CD14-positive monocyte (primary cell): Measurements from ENCODE around the gene SLC13A3. TPM values are rescaled to one million over a fixed set of nuclear protein-coding genes. Genes with fewer than 3 reads are reported as not detected.
"Not testable (repeated sequence)": the region's sequence is repeated elsewhere in the genome, so short reads cannot be mapped to it uniquely, and the experiment has no call there.

ENCODE experiments used
- DNase-seq, 3 donors: peaks; one replicate each; pipeline ENCODE4 v3.0.0-alpha.2; 2011 to 2022
- H2AFZ ChIP-seq: 2 replicates; pipeline ENCODE4 v1.6.0; 2012; ENCODE audit warnings: mild to moderate bottlenecking, low read depth, low read length, inconsistent platforms; ENCODE audit not compliant: insufficient read depth, poor library complexity, severe bottlenecking
- H3K27ac ChIP-seq, 2 donors: 1 replicate in 1 of 2; 2 replicates in 1 of 2; pipeline ENCODE4 v1.5.1; 2012 to 2013; ENCODE audit warnings: low read length in 2 of 2, control low read depth in 1 of 2, inconsistent platforms in 1 of 2, low read depth in 1 of 2, mild to moderate bottlenecking in 1 of 2
- H3K27me3 ChIP-seq, 2 donors: one replicate each; pipeline versions ENCODE4 v1.6.0 to v1.6.1; 2011 to 2013; ENCODE audit warnings: low read length in 2 of 2; ENCODE audit not compliant: control insufficient read depth in 2 of 2, insufficient read depth in 2 of 2
- H3K36me3 ChIP-seq, 2 donors: replicated peaks in 1 of 2; 1 replicate in 1 of 2; 2 replicates in 1 of 2; pipeline versions ENCODE4 v1.5.1 to v1.6.1; 2012 to 2013; ENCODE audit warnings: low read length in 2 of 2, control low read depth in 1 of 2, inconsistent platforms in 1 of 2, mild to moderate bottlenecking in 1 of 2; ENCODE audit not compliant: insufficient read depth in 2 of 2, control insufficient read depth in 1 of 2
- H3K4me1 ChIP-seq, 2 donors: 1 replicate in 1 of 2; 2 replicates in 1 of 2; pipeline versions ENCODE4 v1.5.1 to v1.6.1; 2012 to 2013; ENCODE audit warnings: low read length in 2 of 2, control low read depth in 1 of 2, inconsistent platforms in 1 of 2, mild to moderate bottlenecking in 1 of 2, moderate library complexity in 1 of 2; ENCODE audit not compliant: insufficient read depth in 2 of 2, control insufficient read depth in 1 of 2
- H3K4me2 ChIP-seq: replicated peaks from 2 replicates; pipeline ENCODE3; 2012; ENCODE audit warnings: low read length, moderate library complexity, mild to moderate bottlenecking; ENCODE audit not compliant: poor library complexity, severe bottlenecking; ENCODE audit errors: extremely low read depth
- H3K4me3 ChIP-seq, 3 experiments: fragments of 200-600 bp in 1 of 3; sonication (generic) in 1 of 3; replicated peaks in 1 of 3; 1 replicate in 2 of 3; 2 replicates in 1 of 3; pipeline ENCODE4 v1.5.1; 2011 to 2013; ENCODE audit warnings: low read length in 3 of 3, mild to moderate bottlenecking in 3 of 3, control low read depth in 2 of 3, low read depth in 2 of 3, inconsistent platforms in 1 of 3, moderate library complexity in 1 of 3
- H3K79me2 ChIP-seq: 2 replicates; pipeline ENCODE4 v1.6.0; 2012; ENCODE audit warnings: mild to moderate bottlenecking, control low read depth, inconsistent platforms, low read length, moderate library complexity; ENCODE audit not compliant: insufficient read depth
- H3K9ac ChIP-seq: 2 replicates; pipeline ENCODE4 v1.6.0; 2017; ENCODE audit warnings: low read length, mild to moderate bottlenecking; ENCODE audit not compliant: insufficient read depth, poor library complexity, severe bottlenecking
- H3K9me3 ChIP-seq, 2 donors: replicated peaks in 1 of 2; 1 replicate in 1 of 2; 2 replicates in 1 of 2; pipeline versions ENCODE4 v1.5.1 to v1.6.1; 2012 to 2013; ENCODE audit warnings: low read length in 2 of 2, control low read depth in 1 of 2; ENCODE audit not compliant: control insufficient read depth in 1 of 2, insufficient read depth in 1 of 2
- H4K20me1 ChIP-seq: 2 replicates; pipeline ENCODE4 v1.6.0; 2012; ENCODE audit warnings: mild to moderate bottlenecking, low read length, control low read depth, moderate library complexity; ENCODE audit not compliant: insufficient read depth
- H3K27ac Mint-ChIP-seq, 7 donors: one replicate each; pipeline ENCODE4 v1.8.0; 2020; ENCODE audit warnings: mild to moderate bottlenecking in 7 of 7, mixed read lengths in 7 of 7, moderate library complexity in 6 of 7, inconsistent platforms in 2 of 7
- H3K27me3 Mint-ChIP-seq, 3 donors: one replicate each; pipeline ENCODE4 v1.8.0; 2021 to 2022; ENCODE audit warnings: low read depth in 3 of 3, mild to moderate bottlenecking in 3 of 3, mixed read lengths in 3 of 3, moderate library complexity in 3 of 3, inconsistent platforms in 1 of 3
- H3K36me3 Mint-ChIP-seq, 2 donors: one replicate each; pipeline ENCODE4 v1.8.0; 2020; ENCODE audit warnings: mixed read lengths in 2 of 2, inconsistent platforms in 1 of 2, mild to moderate bottlenecking in 1 of 2
- H3K4me1 Mint-ChIP-seq: one replicate; pipeline ENCODE4 v1.8.0; 2020; ENCODE audit warnings: mild to moderate bottlenecking, mixed read lengths
- H3K4me3 Mint-ChIP-seq, 2 donors: one replicate each; pipeline ENCODE4 v1.8.0; 2020; ENCODE audit warnings: mild to moderate bottlenecking in 2 of 2, mixed read lengths in 2 of 2, moderate library complexity in 1 of 2
- H3K9me3 Mint-ChIP-seq, 7 donors: one replicate each; pipeline ENCODE4 v1.8.0; 2020 to 2022; ENCODE audit warnings: mixed read lengths in 7 of 7, mild to moderate bottlenecking in 6 of 7, moderate library complexity in 6 of 7, inconsistent platforms in 2 of 7
- WGBS: methylation state at CpG from one replicate; pipeline ENCODE4 v1.1.5; 2013; ENCODE audit warnings: missing lambda C conversion rate; ENCODE audit not compliant: insufficient coverage; 5-methylcytosine and 5-hydroxymethylcytosine counted together
- intact Hi-C, 2 donors: fragments of 100-400 bp; cut with micrococcal nuclease; formaldehyde crosslinking; loops; one replicate each; pipeline versions ENCODE4 v1.15.0 to v1.15.1; 2023
- polyA plus RNA-seq, 3 donors: library from polyadenylated mRNA; depleted of rRNA in 1 of 3; unstranded in 2 of 3; stranded (reverse) in 1 of 3; fragments of 300-500 nt in 2 of 3; fragments of >200 nt in 1 of 3; fragmentation: Illumina TruSeq in 2 of 3; gene quantifications; 1 replicate in 2 of 3; 2 replicates in 1 of 3; pipeline ENCODE4 v1.2.3, GENCODE V29; 2012 to 2021
- TF ChIP-seq, protein P1 (sequence below): fragments of 200-600 bp; IDR thresholded peaks from one replicate; pipeline ENCODE4 v1.8.0; 2022; ENCODE audit warnings: antibody characterized with exemption, mild to moderate bottlenecking

SLC13A3 gene
- polyA plus RNA-seq, 3 donors, result 0.04 TPM; not detected in 2

DNA sequence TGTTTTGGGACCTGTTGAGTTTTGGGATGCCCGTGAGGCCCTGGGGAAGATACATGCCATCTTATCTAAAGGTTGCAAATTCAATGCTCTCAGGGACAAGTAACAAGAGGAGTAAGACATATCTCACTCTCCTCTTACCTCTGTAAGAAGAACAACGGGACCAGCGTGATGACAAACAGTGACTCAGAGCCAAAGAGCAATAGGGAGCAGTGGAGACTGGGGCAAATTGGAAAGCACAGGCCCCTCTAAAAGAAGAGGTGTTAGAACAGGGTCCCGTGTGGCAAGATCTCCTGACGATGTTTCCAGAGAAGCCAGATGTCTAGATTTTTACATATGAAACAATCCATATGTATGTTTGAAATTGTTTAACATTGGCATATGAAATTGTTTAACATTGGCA lies 26.3 kb upstream of the SLC13A3 start:
- TF ChIP-seq, protein P1, sequence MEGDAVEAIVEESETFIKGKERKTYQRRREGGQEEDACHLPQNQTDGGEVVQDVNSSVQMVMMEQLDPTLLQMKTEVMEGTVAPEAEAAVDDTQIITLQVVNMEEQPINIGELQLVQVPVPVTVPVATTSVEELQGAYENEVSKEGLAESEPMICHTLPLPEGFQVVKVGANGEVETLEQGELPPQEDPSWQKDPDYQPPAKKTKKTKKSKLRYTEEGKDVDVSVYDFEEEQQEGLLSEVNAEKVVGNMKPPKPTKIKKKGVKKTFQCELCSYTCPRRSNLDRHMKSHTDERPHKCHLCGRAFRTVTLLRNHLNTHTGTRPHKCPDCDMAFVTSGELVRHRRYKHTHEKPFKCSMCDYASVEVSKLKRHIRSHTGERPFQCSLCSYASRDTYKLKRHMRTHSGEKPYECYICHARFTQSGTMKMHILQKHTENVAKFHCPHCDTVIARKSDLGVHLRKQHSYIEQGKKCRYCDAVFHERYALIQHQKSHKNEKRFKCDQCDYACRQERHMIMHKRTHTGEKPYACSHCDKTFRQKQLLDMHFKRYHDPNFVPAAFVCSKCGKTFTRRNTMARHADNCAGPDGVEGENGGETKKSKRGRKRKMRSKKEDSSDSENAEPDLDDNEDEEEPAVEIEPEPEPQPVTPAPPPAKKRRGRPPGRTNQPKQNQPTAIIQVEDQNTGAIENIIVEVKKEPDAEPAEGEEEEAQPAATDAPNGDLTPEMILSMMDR, result no peak
- Mint-ChIP-seq H3K27me3 (peaks cover 2 to 6% (median 4%) of the 10 kb centered on the region in 3 donors), H3K4me1 (peaks cover 8% of the 10 kb centered on the region), H3K36me3 (peaks cover 5% of the 10 kb centered on the region in 2 donors), H3K27ac (no peak overlapping the region), H3K4me3 (no peak overlapping the region), H3K9me3 (peaks cover 0 to 4% (median 0%) of the 10 kb centered on the region in 7 donors)
- peaks cover 0 to 2% of the 10 kb centered on the region in 2 donors for H3K9me3 ChIP-seq
- no peak overlapping the region for H2AFZ ChIP-seq
- no peak for DNase-seq
- no peaks in the 10 kb centered on the region for H3K27me3 ChIP-seq
- intact Hi-C loops, result no loop called here
- no peaks in the 10 kb centered on the region for H3K79me2 ChIP-seq
- no peak overlapping the region for H3K9ac ChIP-seq
- no peak overlapping the region for H3K4me2 ChIP-seq
- no peaks in the 10 kb centered on the region for H3K36me3 ChIP-seq
- H3K4me1 ChIP-seq, result no peaks in the 10 kb centered on the region
- WGBS, result 100% methylated on average over 1 of the region's 5 CpGs
- no peak overlapping the region for H3K27ac ChIP-seq
- H3K4me3 ChIP-seq, result no peak overlapping the region
- H4K20me1 ChIP-seq, result peaks cover 22% of the 10 kb centered on the region

DNA sequence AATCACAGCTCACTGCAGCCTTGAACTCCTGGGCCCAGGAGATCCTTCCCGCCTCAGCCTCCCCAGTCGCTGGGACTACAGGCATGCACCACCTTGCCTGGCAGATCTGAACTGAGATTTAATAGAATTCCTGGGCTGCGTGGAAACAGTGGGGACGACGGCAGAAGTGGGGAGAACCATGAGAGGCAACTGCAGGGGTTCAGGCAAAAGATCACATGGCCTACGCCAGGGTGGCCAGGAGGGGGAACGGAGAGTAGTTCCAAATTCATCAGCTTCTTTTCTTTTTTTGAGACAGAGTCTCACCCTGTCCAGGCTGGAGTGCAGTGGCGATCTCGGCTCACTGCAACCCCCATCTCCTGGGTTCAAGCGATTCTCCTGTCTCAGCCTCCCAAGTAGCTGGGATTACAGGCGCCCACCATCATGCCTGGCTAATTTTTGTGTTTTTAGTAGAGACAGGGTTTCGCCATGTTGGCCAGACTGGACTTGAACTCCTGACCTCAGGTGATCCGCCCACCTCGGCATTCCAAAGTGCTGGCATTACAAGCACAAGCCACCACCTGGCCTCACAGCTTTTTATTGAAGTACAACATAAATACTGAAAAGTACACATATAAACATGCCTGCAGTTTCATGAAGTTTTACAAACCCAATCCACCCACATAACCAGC lies 25.5 kb upstream of the SLC13A3 start:
- H3K4me3 Mint-ChIP-seq, H3K4me3 ChIP-seq, H3K9me3 Mint-ChIP-seq, H2AFZ ChIP-seq, H3K27me3 ChIP-seq, H3K9ac ChIP-seq, intact Hi-C loops, H3K27me3 Mint-ChIP-seq, H3K36me3 Mint-ChIP-seq, H3K4me1 Mint-ChIP-seq, H3K9me3 ChIP-seq, H3K4me1 ChIP-seq, H3K36me3 ChIP-seq, H3K79me2 ChIP-seq, DNase-seq, H3K27ac Mint-ChIP-seq, H3K27ac ChIP-seq, H3K4me2 ChIP-seq: not testable (repeated sequence)
- WGBS, result 94% methylated on average over 6 of the region's 14 CpGs
- peaks cover 14% of the 10 kb centered on the region for H4K20me1 ChIP-seq
